ENCODE measurements around the gene NEDD4. TPM values are rescaled to one million over a fixed set of nuclear protein-coding genes. Genes with fewer than 3 reads are reported as not detected.
"Not testable (repeated sequence)": the region's sequence is repeated elsewhere in the genome, so short reads cannot be mapped to it uniquely, and the experiment has no call there.

The NEDD4 gene
- total RNA-seq, 1 donor from 2014 or later, result 12.6 TPM

GRCh38 chr15:55823699-55824340 lies 169.6 kb downstream of the NEDD4 start:
- no peaks in the 10 kb centered on the region for H3K9me3 Mint-ChIP-seq
- intact Hi-C loops (cut with micrococcal nuclease), result no loop called here
- H3K36me3 Mint-ChIP-seq (ENCODE audit: low read depth), result no peaks in the 10 kb centered on the region
- peaks cover 10% of the 10 kb centered on the region for H3K4me1 Mint-ChIP-seq (ENCODE audit: low read depth)
- H3K27me3 Mint-ChIP-seq (ENCODE audit: insufficient read depth), result no peaks in the 10 kb centered on the region
- DNase-seq (ENCODE audit: low spot score), result no peak
- H3K4me3 Mint-ChIP-seq, result no peak overlapping the region
- H3K27ac Mint-ChIP-seq, result no peak overlapping the region

GRCh38 chr15:55823191-55823670 lies 170.2 kb downstream of the NEDD4 start:
- H3K27ac Mint-ChIP-seq, result no peak overlapping the region
- peaks cover 6% of the 10 kb centered on the region for H3K4me1 Mint-ChIP-seq (ENCODE audit: low read depth)
- H3K4me3 Mint-ChIP-seq, result no peak overlapping the region
- intact Hi-C loops (cut with micrococcal nuclease), result no loop called here
- H3K27me3 Mint-ChIP-seq (ENCODE audit: insufficient read depth), result no peaks in the 10 kb centered on the region
- DNase-seq (ENCODE audit: low spot score), result no peak
- no peaks in the 10 kb centered on the region for H3K36me3 Mint-ChIP-seq (ENCODE audit: low read depth)
- H3K9me3 Mint-ChIP-seq, result no peaks in the 10 kb centered on the region

GRCh38 chr15:55821740-55822139 lies 171.7 kb downstream of the NEDD4 start:
- H3K36me3 Mint-ChIP-seq (ENCODE audit: low read depth); intact Hi-C loops (cut with micrococcal nuclease); H3K9me3 Mint-ChIP-seq; DNase-seq (ENCODE audit: low spot score); H3K4me1 Mint-ChIP-seq (ENCODE audit: low read depth); H3K27me3 Mint-ChIP-seq (ENCODE audit: insufficient read depth); H3K27ac Mint-ChIP-seq; H3K4me3 Mint-ChIP-seq: not testable (repeated sequence)

GRCh38 chr15:55820043-55820442 lies 173.4 kb downstream of the NEDD4 start:
- H3K9me3 Mint-ChIP-seq, result no peaks in the 10 kb centered on the region
- H3K4me3 Mint-ChIP-seq, result no peak overlapping the region
- H3K27me3 Mint-ChIP-seq (ENCODE audit: insufficient read depth), result no peaks in the 10 kb centered on the region
- H3K4me1 Mint-ChIP-seq (ENCODE audit: low read depth), result no peaks in the 10 kb centered on the region
- intact Hi-C loops (cut with micrococcal nuclease), result no loop called here
- H3K36me3 Mint-ChIP-seq (ENCODE audit: low read depth), result no peaks in the 10 kb centered on the region
- H3K27ac Mint-ChIP-seq, result no peak overlapping the region
- DNase-seq (ENCODE audit: low spot score), result no peak

GRCh38 chr15:55819397-55820034 lies 173.9 kb downstream of the NEDD4 start:
- Mint-ChIP-seq H3K4me3 (no peak overlapping the region), H3K4me1 (ENCODE audit: low read depth) (no peaks in the 10 kb centered on the region), H3K9me3 (no peaks in the 10 kb centered on the region), H3K27me3 (ENCODE audit: insufficient read depth) (no peaks in the 10 kb centered on the region), H3K27ac (no peak overlapping the region), H3K36me3 (ENCODE audit: low read depth) (no peaks in the 10 kb centered on the region)
- intact Hi-C loops (cut with micrococcal nuclease), result no loop called here
- no peak for DNase-seq (ENCODE audit: low spot score)

GRCh38 chr15:55816017-55816416 lies 177.4 kb downstream of the NEDD4 start:
- no peak for DNase-seq (ENCODE audit: low spot score)
- Mint-ChIP-seq H3K27ac (no peak overlapping the region), H3K27me3 (ENCODE audit: insufficient read depth) (peaks cover 2% of the 10 kb centered on the region)

GRCh38 chr15:55802600-55803376 lies 190.6 kb downstream of the NEDD4 start:
- peaks cover 8% of the 10 kb centered on the region for H3K27me3 Mint-ChIP-seq (ENCODE audit: insufficient read depth)
- H3K4me3 Mint-ChIP-seq, result no peak overlapping the region
- no peaks in the 10 kb centered on the region for H3K4me1 Mint-ChIP-seq (ENCODE audit: low read depth)
- no peak overlapping the region for H3K27ac Mint-ChIP-seq
- intact Hi-C loops (cut with micrococcal nuclease), result no loop called here
- DNase-seq (ENCODE audit: low spot score), result no peak
- no peaks in the 10 kb centered on the region for H3K9me3 Mint-ChIP-seq
- no peaks in the 10 kb centered on the region for H3K36me3 Mint-ChIP-seq (ENCODE audit: low read depth)

More at GRCh38 chr15:55816017-55816416, 177.4 kb downstream of the NEDD4 start:
- Mint-ChIP-seq H3K4me3 (no peak overlapping the region), H3K4me1 (ENCODE audit: low read depth) (no peaks in the 10 kb centered on the region), H3K36me3 (ENCODE audit: low read depth) (no peaks in the 10 kb centered on the region), H3K9me3 (no peaks in the 10 kb centered on the region)
- intact Hi-C loops (cut with micrococcal nuclease), result no loop called here

- H3K27me3 Mint-ChIP-seq (ENCODE audit: insufficient read depth), result peaks cover 6% of the 10 kb centered on the region
- H3K4me1 Mint-ChIP-seq (ENCODE audit: low read depth), result no peaks in the 10 kb centered on the region
- intact Hi-C loops (cut with micrococcal nuclease), result no loop called here
- no peaks in the 10 kb centered on the region for H3K36me3 Mint-ChIP-seq (ENCODE audit: low read depth)
- no peaks in the 10 kb centered on the region for H3K9me3 Mint-ChIP-seq
- DNase-seq (ENCODE audit: low spot score), result no peak
- no peak overlapping the region for H3K27ac Mint-ChIP-seq
- H3K4me3 Mint-ChIP-seq, result no peak overlapping the region
Measured at GRCh38 chr15:55800216-55800615, 193.2 kb downstream of the NEDD4 start.

GRCh38 chr15:55799291-55800212 lies 193.9 kb downstream of the NEDD4 start:
- H3K4me3 Mint-ChIP-seq, result no peak overlapping the region
- H3K36me3 Mint-ChIP-seq (ENCODE audit: low read depth), result no peaks in the 10 kb centered on the region
- H3K27me3 Mint-ChIP-seq (ENCODE audit: insufficient read depth), result peaks cover 4% of the 10 kb centered on the region
- no peaks in the 10 kb centered on the region for H3K4me1 Mint-ChIP-seq (ENCODE audit: low read depth)
- DNase-seq (ENCODE audit: low spot score), result no peak
- intact Hi-C loops (cut with micrococcal nuclease), result no loop called here
- H3K9me3 Mint-ChIP-seq, result peaks cover 5% of the 10 kb centered on the region
- no peak overlapping the region for H3K27ac Mint-ChIP-seq

- no peak for DNase-seq (ENCODE audit: low spot score)
- Mint-ChIP-seq H3K9me3 (peaks cover 12% of the 10 kb centered on the region), H3K36me3 (ENCODE audit: low read depth) (no peaks in the 10 kb centered on the region), H3K4me1 (ENCODE audit: low read depth) (no peaks in the 10 kb centered on the region), H3K4me3 (no peak overlapping the region), H3K27ac (no peak overlapping the region), H3K27me3 (ENCODE audit: insufficient read depth) (peaks cover 4% of the 10 kb centered on the region)
- intact Hi-C loops (cut with micrococcal nuclease), result no loop called here
Measured at GRCh38 chr15:55796321-55796965, 197.0 kb downstream of the NEDD4 start.

- intact Hi-C loops (cut with micrococcal nuclease), result no loop called here
- DNase-seq (ENCODE audit: low spot score), result no peak
- no peak overlapping the region for H3K4me3 Mint-ChIP-seq
- no peak overlapping the region for H3K27ac Mint-ChIP-seq
- peaks cover 12% of the 10 kb centered on the region for H3K9me3 Mint-ChIP-seq
- H3K36me3 Mint-ChIP-seq (ENCODE audit: low read depth), result no peaks in the 10 kb centered on the region
- H3K27me3 Mint-ChIP-seq (ENCODE audit: insufficient read depth), result peaks cover 7% of the 10 kb centered on the region
- H3K4me1 Mint-ChIP-seq (ENCODE audit: low read depth), result no peaks in the 10 kb centered on the region
Measured at GRCh38 chr15:55795031-55795430, 198.4 kb downstream of the NEDD4 start.
